GM12878 (cell line): ENCODE data around the gene HEMK1. TPM values are rescaled to one million over a fixed set of nuclear protein-coding genes. Genes with fewer than 3 reads are reported as not detected.

Experiments
- ATAC-seq: fragments of 200-7000 bp; cut with Tn5 transposase; 3 replicates; pipeline ENCODE4 v1.9.1; 2020; ENCODE audit warnings: mild to moderate bottlenecking, moderate library complexity
- BruUV-seq: library from RNA; stranded (reverse); fragments of 400-500 nt; replicated peaks from 2 replicates; lab custom pipeline; 2021; lab: Mats Ljungman, UMichigan
- CTCF ChIA-PET: fragments of 300-600 bp; sonication (Branson Sonifier 250); formaldehyde crosslinking; extraction: SDS; loops from one replicate; lab custom pipeline; 2021; ENCODE audit warnings: inconsistent platforms; lab: Yijun Ruan, JAX
- POLR2A ChIA-PET: fragments of 350-600 bp; formaldehyde crosslinking; extraction: SDS; loops from one replicate; lab custom pipeline; 2021; ENCODE audit warnings: inconsistent platforms; lab: Charles Lee
- RAD21 ChIA-PET: fragments of 300-600 bp; sonication (Branson Sonifier 250); formaldehyde crosslinking; loops from one replicate; lab custom pipeline; 2023; ENCODE audit warnings: antibody characterized with exemption; ENCODE audit not compliant: unreplicated experiment; lab: Charles Lee
- SMC1A ChIA-PET: fragments of 300-600 bp; sonication (Branson Sonifier 250); formaldehyde crosslinking; loops from one replicate; lab custom pipeline; 2023; ENCODE audit not compliant: unreplicated experiment, uncharacterized antibody; lab: Charles Lee
- DNase-seq: peaks from one replicate; pipeline ENCODE4 v3.0.0-alpha.2; 2011; ENCODE audit warnings: low read depth, low spot score
- FAIRE-seq: peaks from 3 replicates; lab custom pipeline; 2011; peaks lifted over from hg19 to GRCh38; lab: Jason Lieb, UNC
- H2AFZ ChIP-seq: 2 replicates; pipeline ENCODE4 v1.6.0; 2011; ENCODE audit warnings: low read depth, low read length, control low read depth; ENCODE audit not compliant: control insufficient read depth
- H3K27ac ChIP-seq: 2 replicates; pipeline ENCODE4 v1.5.1; 2011; ENCODE audit warnings: control low read depth; ENCODE audit not compliant: control insufficient read depth, insufficient read depth
- H3K27me3 ChIP-seq, 2 experiments: replicated peaks in 1 of 2; 2 replicates each; pipeline versions ENCODE4 v1.6.0 to v1.6.1; 2011; ENCODE audit warnings: low read length in 1 of 2; ENCODE audit not compliant: control insufficient read depth in 2 of 2, insufficient read depth in 2 of 2
- H3K36me3 ChIP-seq, 2 experiments: 2 replicates each; pipeline ENCODE4 v1.5.1; 2011; ENCODE audit warnings: low read length in 1 of 2; ENCODE audit not compliant: control insufficient read depth in 2 of 2, insufficient read depth in 2 of 2
- H3K4me1 ChIP-seq: 2 replicates; pipeline ENCODE4 v1.6.1; 2011; ENCODE audit warnings: mild to moderate bottlenecking, low read length, moderate library complexity, mixed read lengths; ENCODE audit not compliant: control insufficient read depth, insufficient read depth
- H3K4me2 ChIP-seq: 2 replicates; pipeline ENCODE4 v1.6.0; 2011; ENCODE audit warnings: control low read depth; ENCODE audit not compliant: control insufficient read depth, insufficient read depth
- H3K4me3 ChIP-seq: fragments of 200-600 bp; sonication (generic); 2 replicates; pipeline ENCODE4 v1.5.1; 2016
- H3K79me2 ChIP-seq: 2 replicates; pipeline ENCODE4 v1.6.0; 2011; ENCODE audit warnings: low read length; ENCODE audit not compliant: control insufficient read depth, insufficient read depth
- H3K9ac ChIP-seq: 2 replicates; pipeline ENCODE4 v1.8.0; 2011; ENCODE audit warnings: low read length, control low read depth, mixed read lengths; ENCODE audit not compliant: control insufficient read depth, insufficient read depth
- H3K9me3 ChIP-seq: replicated peaks from 3 replicates; pipeline ENCODE4 v1.5.1; 2011; ENCODE audit warnings: mild to moderate bottlenecking, low read length; ENCODE audit not compliant: control insufficient read depth, insufficient read depth
- H4K20me1 ChIP-seq: 2 replicates; pipeline ENCODE4 v1.6.0; 2011; ENCODE audit not compliant: control insufficient read depth, insufficient read depth
- BHLHE40 ChIP-seq, 2 experiments: fragments of 450-650 bp in 1 of 2; IDR thresholded peaks; 2 replicates each; pipeline ENCODE4 v1.6.1; 2011 to 2017; ENCODE audit warnings: low read depth in 2 of 2, borderline replicate concordance in 1 of 2, improper control_type of control experiment in 1 of 2, low read length in 1 of 2, mild to moderate bottlenecking in 1 of 2
- CREB1 ChIP-seq: IDR thresholded peaks from 2 replicates; pipeline ENCODE4 v1.6.1; 2012; ENCODE audit warnings: low read depth, mild to moderate bottlenecking, inconsistent platforms
- ESRRA ChIP-seq: IDR thresholded peaks from 2 replicates; pipeline ENCODE4 v1.6.1; 2012; ENCODE audit warnings: mild to moderate bottlenecking, low read length, improper control_type of control experiment
- GATAD2B ChIP-seq: fragments of 450-650 bp; conservative IDR thresholded peaks from 2 replicates; pipeline ENCODE4 v1.6.1; 2017; ENCODE audit warnings: low read depth, mild to moderate bottlenecking, moderate library complexity
- IKZF2 ChIP-seq, 2 experiments: fragments of 450-650 bp; IDR thresholded peaks; 2 replicates each; pipeline ENCODE4 v1.6.1; 2017; ENCODE audit warnings: mild to moderate bottlenecking in 2 of 2, moderate library complexity in 2 of 2
- MEF2B ChIP-seq: fragments of 450-650 bp; IDR thresholded peaks from 2 replicates; pipeline ENCODE4 v1.6.1; 2018; ENCODE audit warnings: mild to moderate bottlenecking, moderate library complexity; ENCODE audit not compliant: partially characterized antibody, poor library complexity, severe bottlenecking
- NR2F1 ChIP-seq: fragments of 450-650 bp; conservative IDR thresholded peaks from 2 replicates; pipeline ENCODE4 v1.6.1; 2017; ENCODE audit warnings: mild to moderate bottlenecking
- RAD21 ChIP-seq: IDR thresholded peaks from 2 replicates; pipeline ENCODE4 v1.6.1; 2011; ENCODE audit warnings: mild to moderate bottlenecking, low read depth, low read length, moderate library complexity; ENCODE audit not compliant: insufficient read depth
- SP1 ChIP-seq: IDR thresholded peaks from one replicate; pipeline ENCODE4 v1.6.1; 2011; ENCODE audit warnings: low read depth, low read length
- TARDBP ChIP-seq: IDR thresholded peaks from 2 replicates; pipeline ENCODE4 v1.6.1; 2016; ENCODE audit warnings: borderline replicate concordance
- ZNF592 ChIP-seq: fragments of 450-650 bp; IDR thresholded peaks from 2 replicates; pipeline ENCODE4 v1.6.1; 2017; ENCODE audit warnings: mild to moderate bottlenecking, moderate library complexity
- ZNF687 ChIP-seq: fragments of 450-650 bp; IDR thresholded peaks from 2 replicates; pipeline ENCODE4 v1.6.1; 2017; ENCODE audit warnings: mild to moderate bottlenecking, moderate library complexity
- WGBS: methylation state at CpG from one replicate; pipeline ENCODE4 v1.1.6; 2016; ENCODE audit warnings: low lambda C conversion rate; ENCODE audit not compliant: insufficient replicate concordance, insufficient coverage; ENCODE audit errors: missing lambda C conversion rate; 5-methylcytosine and 5-hydroxymethylcytosine counted together
- in situ Hi-C: fragments of 300-500 bp; cut with MboI; formaldehyde crosslinking; loops from 9 replicates; pipeline ENCODE4 v1.14.3; 2018; ENCODE audit warnings: mixed read lengths
- intact Hi-C: fragments of 100-400 bp; cut with micrococcal nuclease; formaldehyde crosslinking; loops from one replicate; pipeline ENCODE4 v1.14.2; 2022; ENCODE audit not compliant: unreplicated experiment
- polyA plus RNA-seq, 11 experiments: library from polyadenylated mRNA; depleted of rRNA in 4 of 11; unstranded in 6 of 11; stranded (reverse) in 5 of 11; fragments of >200 nt; fragmentation: Nextera tagmentation in 4 of 11; fragmentation: Illumina TruSeq in 1 of 11; extraction: Ambion mirVana in 4 of 11; extraction: Trizol in 1 of 11; gene quantifications; 1 replicate in 1 of 11; 2 replicates in 10 of 11; pipeline versions ENCODE4 v1.2.1 to v1.2.3, GENCODE V29; 2011 to 2016; ENCODE audit warnings: inconsistent platforms in 2 of 11, missing spikeins in 2 of 11, low read depth in 1 of 11
- total RNA-seq, 4 experiments: library from RNA; depleted of rRNA in 3 of 4; stranded (reverse); fragments of >200 nt in 3 of 4; fragmentation: Illumina TruSeq in 1 of 4; extraction: Trizol in 1 of 4; gene quantifications; 2 replicates each; pipeline versions ENCODE4 v1.2.1 to v1.2.3, GENCODE V29; 2013 to 2021

Gene HEMK1
- total and polyA plus RNA-seq, 10 of the 15 experiments (the other 5 are each of a cell fraction or from before 2014, with no cell fraction given) = 2.8 to 19.0 (median 12.0) TPM

GRCh38 chr3:50600841-50601591 lies 31.7 kb downstream of the HEMK1 start:
- no TSS peak for BruUV-seq
- FAIRE-seq (no peak), DNase-seq (no peak), ATAC-seq (peak; percentile 92)
- in situ Hi-C loops (loop anchor here (25.0 kb wide), 1 partner anchor 1086 kb away; no protein-coding TSS in a partner anchor), intact Hi-C loops (no loop called here)
- ChIA-PET CTCF (interaction anchor here (1.2 to 4.8 kb wide), 7 partner anchors 9 to 29 kb away, joined by 3 to 42 read pairs (median 13); partner anchors contain the start of gene CISH), RAD21 (interaction anchor here (0.9 to 3.0 kb wide), 5 partner anchors 10 to 32 kb away, joined by 3 to 32 read pairs (median 6); partner anchors contain the start of genes CISH and HEMK1), SMC1A (interaction anchor here (0.7 to 3.3 kb wide), 8 partner anchors 9 to 31 kb away, joined by 3 to 15 read pairs (median 4); partner anchors contain the start of gene CISH), POLR2A (interaction anchor here (1.3 to 7.6 kb wide), 5 partner anchors 9 to 33 kb away, joined by 3 to 65 read pairs (median 10); partner anchors contain the start of genes C3orf18, CISH and HEMK1)
- Histone ChIP-seq H3K36me3 (no peaks in the 10 kb centered on the region), H3K4me2 (no peak overlapping the region; the same call in 1 of the 2 replicates), H3K27me3 (no peaks in the 10 kb centered on the region), H3K27ac (peak overlapping the region; percentile 37), H3K9me3 (no peaks in the 10 kb centered on the region), H3K4me3 (no peak overlapping the region), H3K79me2 (no peaks in the 10 kb centered on the region), H3K9ac (peak overlapping the region; percentile 58), H2AFZ (peak overlapping the region; percentile 83), H3K4me1 (peaks cover 21% of the 10 kb centered on the region), H4K20me1 (no peaks in the 10 kb centered on the region)
- 39% methylated on average over 14 of the region's 14 CpGs for WGBS
- no peak; the same call in 1 of the 2 replicates for TF ChIP-seq GATAD2B
- TF ChIP-seq BHLHE40 (IDR thresholded peaks at IDR 0.05; ENCODE audit: borderline replicate concordance in 1 of 2, low read depth in 2 of 2, low read length in 1 of 2) = peak; percentile 33 to 71; a peak in 3 of 4 replicates
- TF ChIP-seq SP1 = no peak
- TF ChIP-seq ZNF592 = peak; percentile 80
- TF ChIP-seq TARDBP = no peak
- peak; percentile 60 for TF ChIP-seq NR2F1
- TF ChIP-seq ESRRA = peak; percentile 97
- TF ChIP-seq IKZF2 (IDR thresholded peaks at IDR 0.05) = peak; percentile 33 to 55; a peak in 1 of 4 replicates
- no peak for TF ChIP-seq RAD21
- TF ChIP-seq MEF2B = peak; percentile 57
- peak; percentile 95 for TF ChIP-seq ZNF687
- TF ChIP-seq CREB1 = no peak
